ENCODE measurements around the gene DNAH17. TPM values are rescaled to one million over a fixed set of nuclear protein-coding genes. Genes with fewer than 3 reads are reported as not detected.

DNAH17 gene
- total and polyA plus RNA-seq, 9 donors, result 0.35 to 5.2 (median 2.0) TPM

- Histone ChIP-seq H3K27me3 (ENCODE audit: control insufficient read depth, insufficient read depth, low read length) (no peaks in the 10 kb centered on the region), H3K4me3 (ENCODE audit: low read length) (no peak overlapping the region), H3K4me1 (ENCODE audit: control insufficient read depth, insufficient read depth, low read length) (peaks cover 5% of the 10 kb centered on the region), H3K27ac (ENCODE audit: low read length) (no peak overlapping the region), H3K36me3 (ENCODE audit: control insufficient read depth, insufficient read depth, low read length) (no peaks in the 10 kb centered on the region), H3K9me3 (replicated peaks; ENCODE audit: control insufficient read depth, low read depth, low read length) (no peaks in the 10 kb centered on the region)
- DNase-seq, result peak; percentile 85
- 5% methylated on average over 7 of the region's 10 CpGs for WGBS (ENCODE audit: insufficient coverage)
Measured at GRCh38 chr17:78497115-78497540, 80.1 kb downstream of the DNAH17 start.

GRCh38 chr17:78496311-78496710 lies 80.9 kb downstream of the DNAH17 start:
- Histone ChIP-seq H3K27ac (ENCODE audit: low read length) (no peak overlapping the region), H3K36me3 (ENCODE audit: control insufficient read depth, insufficient read depth, low read length) (no peaks in the 10 kb centered on the region), H3K4me1 (ENCODE audit: control insufficient read depth, insufficient read depth, low read length) (peaks cover 5% of the 10 kb centered on the region), H3K27me3 (ENCODE audit: control insufficient read depth, insufficient read depth, low read length) (no peaks in the 10 kb centered on the region), H3K4me3 (ENCODE audit: low read length) (no peak overlapping the region), H3K9me3 (replicated peaks; ENCODE audit: control insufficient read depth, low read depth, low read length) (no peaks in the 10 kb centered on the region)
- 80% methylated on average over 4 of the region's 6 CpGs for WGBS (ENCODE audit: insufficient coverage)
- no peak for DNase-seq

GRCh38 chr17:78495634-78496033 lies 81.6 kb downstream of the DNAH17 start:
- H3K27ac ChIP-seq (ENCODE audit: low read length), result no peak overlapping the region
- H3K27me3 ChIP-seq (ENCODE audit: control insufficient read depth, insufficient read depth, low read length), result no peaks in the 10 kb centered on the region
- H3K4me3 ChIP-seq (ENCODE audit: low read length), result no peak overlapping the region
- DNase-seq, result no peak
- H3K36me3 ChIP-seq (ENCODE audit: control insufficient read depth, insufficient read depth, low read length), result no peaks in the 10 kb centered on the region
- peaks cover 5% of the 10 kb centered on the region for H3K4me1 ChIP-seq (ENCODE audit: control insufficient read depth, insufficient read depth, low read length)
- H3K9me3 ChIP-seq (replicated peaks; ENCODE audit: control insufficient read depth, low read depth, low read length), result no peaks in the 10 kb centered on the region
- WGBS (ENCODE audit: insufficient coverage), result 87% methylated on average over 14 of the region's 14 CpGs

- Histone ChIP-seq H3K36me3 (ENCODE audit: control insufficient read depth, insufficient read depth, low read length) (no peaks in the 10 kb centered on the region), H3K27me3 (ENCODE audit: control insufficient read depth, insufficient read depth, low read length) (no peaks in the 10 kb centered on the region), H3K27ac (ENCODE audit: low read length) (no peak overlapping the region), H3K9me3 (replicated peaks; ENCODE audit: control insufficient read depth, low read depth, low read length) (no peaks in the 10 kb centered on the region), H3K4me3 (ENCODE audit: low read length) (no peak overlapping the region), H3K4me1 (ENCODE audit: control insufficient read depth, insufficient read depth, low read length) (peaks cover 5% of the 10 kb centered on the region)
- 86% methylated on average over 13 of the region's 22 CpGs for WGBS (ENCODE audit: insufficient coverage)
- DNase-seq, result no peak
Measured at GRCh38 chr17:78494696-78495330, 82.4 kb downstream of the DNAH17 start.

- no peak overlapping the region for H3K4me3 ChIP-seq (ENCODE audit: low read length)
- H3K27me3 ChIP-seq (ENCODE audit: control insufficient read depth, insufficient read depth, low read length), result no peaks in the 10 kb centered on the region
- no peak overlapping the region for H3K27ac ChIP-seq (ENCODE audit: low read length)
- peaks cover 5% of the 10 kb centered on the region for H3K4me1 ChIP-seq (ENCODE audit: control insufficient read depth, insufficient read depth, low read length)
- DNase-seq, result no peak
- no peaks in the 10 kb centered on the region for H3K36me3 ChIP-seq (ENCODE audit: control insufficient read depth, insufficient read depth, low read length)
- no peaks in the 10 kb centered on the region for H3K9me3 ChIP-seq (replicated peaks; ENCODE audit: control insufficient read depth, low read depth, low read length)
- WGBS (ENCODE audit: insufficient coverage), result 75% methylated on average over 38 of the region's 42 CpGs
Measured at GRCh38 chr17:78493853-78494695, 83.1 kb downstream of the DNAH17 start.

GRCh38 chr17:78493450-78493849 lies 83.7 kb downstream of the DNAH17 start:
- no peaks in the 10 kb centered on the region for H3K36me3 ChIP-seq (ENCODE audit: control insufficient read depth, insufficient read depth, low read length)
- no peak overlapping the region for H3K27ac ChIP-seq (ENCODE audit: low read length)
- H3K27me3 ChIP-seq (ENCODE audit: control insufficient read depth, insufficient read depth, low read length), result no peaks in the 10 kb centered on the region
- no peak for DNase-seq
- H3K4me1 ChIP-seq (ENCODE audit: control insufficient read depth, insufficient read depth, low read length), result peaks cover 5% of the 10 kb centered on the region
- 82% methylated on average over 4 of the region's 9 CpGs for WGBS (ENCODE audit: insufficient coverage)
- no peaks in the 10 kb centered on the region for H3K9me3 ChIP-seq (replicated peaks; ENCODE audit: control insufficient read depth, low read depth, low read length)
- H3K4me3 ChIP-seq (ENCODE audit: low read length), result no peak overlapping the region

- Histone ChIP-seq H3K27ac (ENCODE audit: low read length) (no peak overlapping the region), H3K4me3 (ENCODE audit: low read length) (no peak overlapping the region), H3K36me3 (ENCODE audit: control insufficient read depth, insufficient read depth, low read length) (no peaks in the 10 kb centered on the region), H3K9me3 (replicated peaks; ENCODE audit: control insufficient read depth, low read depth, low read length) (no peaks in the 10 kb centered on the region), H3K4me1 (ENCODE audit: control insufficient read depth, insufficient read depth, low read length) (peaks cover 2% of the 10 kb centered on the region), H3K27me3 (ENCODE audit: control insufficient read depth, insufficient read depth, low read length) (no peaks in the 10 kb centered on the region)
- no peak for DNase-seq
- WGBS (ENCODE audit: insufficient coverage), result 81% methylated on average over 21 of the region's 26 CpGs
Measured at GRCh38 chr17:78492116-78492799, 84.9 kb downstream of the DNAH17 start.

GRCh38 chr17:78491236-78492115 lies 85.7 kb downstream of the DNAH17 start:
- Histone ChIP-seq H3K4me3 (ENCODE audit: low read length) (no peak overlapping the region), H3K4me1 (ENCODE audit: control insufficient read depth, insufficient read depth, low read length) (no peaks in the 10 kb centered on the region), H3K27me3 (ENCODE audit: control insufficient read depth, insufficient read depth, low read length) (no peaks in the 10 kb centered on the region), H3K9me3 (replicated peaks; ENCODE audit: control insufficient read depth, low read depth, low read length) (no peaks in the 10 kb centered on the region), H3K36me3 (ENCODE audit: control insufficient read depth, insufficient read depth, low read length) (no peaks in the 10 kb centered on the region), H3K27ac (ENCODE audit: low read length) (no peak overlapping the region)
- DNase-seq, result no peak
- 87% methylated on average over 26 of the region's 31 CpGs for WGBS (ENCODE audit: insufficient coverage)

GRCh38 chr17:78490673-78491072 lies 86.5 kb downstream of the DNAH17 start:
- Histone ChIP-seq H3K9me3 (replicated peaks; ENCODE audit: control insufficient read depth, low read depth, low read length) (no peaks in the 10 kb centered on the region), H3K4me1 (ENCODE audit: control insufficient read depth, insufficient read depth, low read length) (no peaks in the 10 kb centered on the region), H3K27me3 (ENCODE audit: control insufficient read depth, insufficient read depth, low read length) (no peaks in the 10 kb centered on the region), H3K4me3 (ENCODE audit: low read length) (no peak overlapping the region), H3K27ac (ENCODE audit: low read length) (no peak overlapping the region), H3K36me3 (ENCODE audit: control insufficient read depth, insufficient read depth, low read length) (no peaks in the 10 kb centered on the region)
- DNase-seq, result no peak
- WGBS (ENCODE audit: insufficient coverage), result 79% methylated on average over 12 of the region's 15 CpGs
